GM23338 (cell line): ENCODE measurements around the gene AP1S1. TPM values are rescaled to one million over a fixed set of nuclear protein-coding genes. Genes with fewer than 3 reads are reported as not detected.
"Not testable (repeated sequence)": the region's sequence is repeated elsewhere in the genome, so short reads cannot be mapped to it uniquely, and the experiment has no call there.

Experiments used
- ATAC-seq: fragments of 200-7000 bp; cut with Tn5 transposase; 3 replicates; pipeline ENCODE4 v1.9.1; 2020
- DNase-seq: peaks from one replicate; pipeline ENCODE4 v3.0.0-alpha.2; 2015; ENCODE audit warnings: low spot score
- H2AFZ ChIP-seq: fragments of 200-600 bp; sonication (generic); 2 replicates; pipeline ENCODE4 v1.8.0; 2016; ENCODE audit warnings: antibody characterized with exemption, mild to moderate bottlenecking, moderate library complexity
- H3F3A ChIP-seq: fragments of 200-600 bp; sonication (generic); replicated peaks from 2 replicates; pipeline ENCODE4 v1.8.0; 2017; ENCODE audit warnings: antibody characterized with exemption, mixed run types, low read depth
- H3K27ac ChIP-seq: fragments of 200-600 bp; sonication (generic); 2 replicates; pipeline ENCODE4 v1.6.1; 2016; ENCODE audit warnings: low read depth
- H3K27me3 ChIP-seq: fragments of 200-600 bp; sonication (generic); 2 replicates; pipeline ENCODE4 v1.8.0; 2016; ENCODE audit warnings: mild to moderate bottlenecking, mixed run types, moderate library complexity; ENCODE audit not compliant: insufficient read depth
- H3K36me3 ChIP-seq: fragments of 200-600 bp; sonication (generic); 2 replicates; pipeline ENCODE4 v1.8.0; 2016; ENCODE audit warnings: mild to moderate bottlenecking; ENCODE audit not compliant: insufficient read depth
- H3K4me1 ChIP-seq: fragments of 200-600 bp; sonication (generic); 2 replicates; pipeline ENCODE4 v1.8.0; 2016; ENCODE audit warnings: mild to moderate bottlenecking, moderate library complexity; ENCODE audit not compliant: insufficient read depth
- H3K4me2 ChIP-seq: fragments of 200-600 bp; sonication (generic); 2 replicates; pipeline ENCODE4 v1.7.1; 2017; ENCODE audit warnings: mixed run types
- H3K4me3 ChIP-seq: fragments of 200-600 bp; sonication (generic); 2 replicates; pipeline ENCODE4 v1.6.1; 2016; ENCODE audit warnings: mixed run types
- H3K79me2 ChIP-seq: fragments of 200-600 bp; sonication (generic); replicated peaks from 2 replicates; pipeline ENCODE4 v1.8.0; 2017; ENCODE audit warnings: mild to moderate bottlenecking; ENCODE audit not compliant: insufficient read depth
- H3K9me2 ChIP-seq: fragments of 200-600 bp; sonication (generic); 2 replicates; pipeline ENCODE4 v1.8.0; 2017; ENCODE audit not compliant: insufficient read depth
- H4K20me1 ChIP-seq: fragments of 200-600 bp; sonication (generic); replicated peaks from 2 replicates; pipeline ENCODE4 v1.8.0; 2017; ENCODE audit warnings: mild to moderate bottlenecking; ENCODE audit not compliant: insufficient read depth
- H3K27ac Mint-ChIP-seq: 2 replicates; pipeline ENCODE4 v1.8.0; 2020; ENCODE audit warnings: inconsistent platforms, mild to moderate bottlenecking, moderate library complexity, mixed read lengths
- H3K27me3 Mint-ChIP-seq: 3 replicates; pipeline ENCODE4 v1.8.0; 2022; ENCODE audit warnings: low read depth, mild to moderate bottlenecking, moderate library complexity, mixed read lengths, inconsistent platforms; ENCODE audit not compliant: insufficient read depth, poor library complexity
- H3K36me3 Mint-ChIP-seq: 3 replicates; pipeline ENCODE4 v1.8.0; 2021; ENCODE audit warnings: low read depth, mild to moderate bottlenecking, inconsistent platforms, moderate library complexity, mixed read lengths
- H3K4me1 Mint-ChIP-seq: 3 replicates; pipeline ENCODE4 v1.8.0; 2020; ENCODE audit warnings: mild to moderate bottlenecking, inconsistent platforms, mixed read lengths
- H3K4me3 Mint-ChIP-seq: 3 replicates; pipeline ENCODE4 v1.8.0; 2021; ENCODE audit warnings: moderate library complexity, mild to moderate bottlenecking, inconsistent platforms, mixed read lengths
- H3K9me3 Mint-ChIP-seq: 3 replicates; pipeline ENCODE4 v1.8.0; 2020; ENCODE audit warnings: moderate library complexity, mild to moderate bottlenecking, inconsistent platforms, mixed read lengths
- CREB1 ChIP-seq: fragments of 250-450 bp; sonication (Bioruptor Pico); IDR thresholded peaks from 2 replicates; pipeline ENCODE4 v1.5.0; 2020; ENCODE audit warnings: low read depth, mild to moderate bottlenecking, moderate library complexity
- CTCF ChIP-seq, 2 experiments: fragments of 200-600 bp in 1 of 2; sonication (generic) in 1 of 2; conservative IDR thresholded peaks; 2 replicates each; pipeline versions ENCODE4 v1.5.1 to v1.6.1; 2016 to 2017; ENCODE audit warnings: antibody characterized with exemption in 2 of 2, low read depth in 2 of 2, mild to moderate bottlenecking in 2 of 2, moderate library complexity in 1 of 2
- ETS1 ChIP-seq: IDR thresholded peaks from 2 replicates; pipeline ENCODE4 v1.6.1; 2016; ENCODE audit warnings: antibody characterized with exemption
- EZH2 ChIP-seq: fragments of 200-600 bp; sonication (generic); IDR thresholded peaks from one replicate; pipeline ENCODE4 v1.8.0; 2017; ENCODE audit warnings: antibody characterized with exemption, mild to moderate bottlenecking, low read depth; ENCODE audit not compliant: unreplicated experiment
- EZH2phosphoT487 ChIP-seq: fragments of 200-600 bp; sonication (generic); IDR thresholded peaks from one replicate; pipeline ENCODE4 v1.8.1; 2018; ENCODE audit warnings: antibody characterized with exemption; ENCODE audit not compliant: unreplicated experiment
- POLR2AphosphoS5 ChIP-seq: IDR thresholded peaks from 2 replicates; pipeline ENCODE4 v1.6.1; 2016; ENCODE audit warnings: antibody characterized with exemption, low read depth
- REST ChIP-seq: IDR thresholded peaks from one replicate; pipeline ENCODE4 v1.6.1; 2018; ENCODE audit warnings: antibody characterized with exemption; ENCODE audit not compliant: unreplicated experiment
- STAT1 ChIP-seq: IDR thresholded peaks from one replicate; pipeline ENCODE4 v1.6.1; 2016; ENCODE audit warnings: antibody characterized with exemption; ENCODE audit not compliant: unreplicated experiment
- ZNF114 ChIP-seq: fragments of 250-450 bp; sonication (Bioruptor Pico); IDR thresholded peaks from 2 replicates; pipeline ENCODE4 v1.5.0; 2020; ENCODE audit warnings: mild to moderate bottlenecking, moderate library complexity
- ZNF331 ChIP-seq: fragments of 250-450 bp; sonication (Bioruptor Pico); IDR thresholded peaks from 2 replicates; pipeline ENCODE4 v1.5.0; 2020; ENCODE audit warnings: low read depth, mild to moderate bottlenecking, moderate library complexity
- polyA plus RNA-seq: library from polyadenylated mRNA; unstranded; fragments of >200 nt; fragmentation: Nextera tagmentation; extraction: Ambion mirVana; gene quantifications from 2 replicates; pipeline ENCODE4 v1.2.1, GENCODE V29; 2016
- total RNA-seq: library from RNA; depleted of rRNA; stranded (reverse); fragments of >200 nt; shearing (Covaris generic); gene quantifications from 2 replicates; pipeline ENCODE4 v1.2.3, GENCODE V29; 2014

AP1S1 gene
- total and polyA plus RNA-seq, 2 experiments from 2014 or later = 11.5 to 60.6 TPM

GRCh38 chr7:101104799-101105198, 49.5 kb upstream of the AP1S1 start (continued):
- TF ChIP-seq ETS1 (no peak), CREB1 (CRISPR knock-in tag) (no peak), CTCF (conservative IDR thresholded peaks at IDR 0.05; ENCODE audit: low read depth in 2 of 2) (no peak)

- H3K36me3 Mint-ChIP-seq, H3K9me3 Mint-ChIP-seq, H3K36me3 ChIP-seq, H3K27me3 ChIP-seq, ATAC-seq, DNase-seq, H4K20me1 ChIP-seq, H3K4me3 ChIP-seq, H3K9me2 ChIP-seq, H2AFZ ChIP-seq, H3K27ac ChIP-seq, H3K4me3 Mint-ChIP-seq, H3K4me2 ChIP-seq, H3K79me2 ChIP-seq, H3K27ac Mint-ChIP-seq: not testable (repeated sequence)
- 0 out of 2 replicates have a peak, but pooled peaks cover 12% of the 10 kb centered on the region for H3F3A ChIP-seq
- peaks cover 20% of the 10 kb centered on the region for H3K27me3 Mint-ChIP-seq
- peaks cover 20% of the 10 kb centered on the region for H3K4me1 ChIP-seq
- peaks cover 28% of the 10 kb centered on the region for H3K4me1 Mint-ChIP-seq
Measured at GRCh38 chr7:101105248-101105647, 49.0 kb upstream of the AP1S1 start.

- Mint-ChIP-seq H3K4me1 (peaks cover 18% of the 10 kb centered on the region), H3K27me3 (peaks cover 19% of the 10 kb centered on the region), H3K9me3 (no peaks in the 10 kb centered on the region), H3K27ac (no peak overlapping the region), H3K4me3 (no peak overlapping the region), H3K36me3 (no peaks in the 10 kb centered on the region)
- Histone ChIP-seq H3K4me2 (no peak overlapping the region), H3K9me2 (no peaks in the 10 kb centered on the region), H3K27ac (no peak overlapping the region), H3K4me1 (peaks cover 10% of the 10 kb centered on the region; the same call in 1 of the 2 replicates), H4K20me1 (no peaks in the 10 kb centered on the region), H3K79me2 (no peaks in the 10 kb centered on the region), H3K27me3 (no peaks in the 10 kb centered on the region), H3F3A (0 out of 2 replicates have a peak, but pooled peaks cover 5% of the 10 kb centered on the region), H2AFZ (no peak overlapping the region), H3K4me3 (no peak overlapping the region), H3K36me3 (no peaks in the 10 kb centered on the region)
- ATAC-seq (no peak), DNase-seq (no peak)
- TF ChIP-seq EZH2phosphoT487 (no peak), CREB1 (CRISPR knock-in tag) (no peak), EZH2 (no peak), ETS1 (no peak), ZNF331 (CRISPR knock-in tag) (no peak), CTCF (conservative IDR thresholded peaks at IDR 0.05; ENCODE audit: low read depth in 2 of 2) (no peak), REST (no peak), ZNF114 (no peak), POLR2AphosphoS5 (no peak), STAT1 (no peak)
Measured at GRCh38 chr7:101106386-101106785, 47.9 kb upstream of the AP1S1 start.
